Thyroid gland (tissue), 4 donors: Measurements from ENCODE around the gene TEX30. TPM values are rescaled to one million over a fixed set of nuclear protein-coding genes. Genes with fewer than 3 reads are reported as not detected.
"Not testable (repeated sequence)": the region's sequence is repeated elsewhere in the genome, so short reads cannot be mapped to it uniquely, and the experiment has no call there.

Experiments
- DNase-seq, 2 donors: peaks; one replicate each; pipeline ENCODE4 v3.0.0-alpha.2; 2019
- H3K27ac ChIP-seq, 3 donors: fragments of 200-600 bp; sonication (generic); 1 replicate in 2 of 3; 2 replicates in 1 of 3; pipeline ENCODE4 v1.5.1; 2016 to 2019; ENCODE audit warnings: mild to moderate bottlenecking in 1 of 3, moderate library complexity in 1 of 3
- H3K27me3 ChIP-seq: fragments of 200-600 bp; sonication (generic); one replicate; pipeline ENCODE4 v1.5.1; 2019
- H3K36me3 ChIP-seq, 2 donors: fragments of 200-600 bp; sonication (generic); one replicate each; pipeline ENCODE4 v1.5.1; 2016 to 2019
- H3K4me1 ChIP-seq, 2 donors: fragments of 200-600 bp; sonication (generic); one replicate each; pipeline ENCODE4 v1.5.1; 2017 to 2019
- H3K4me3 ChIP-seq, 3 donors: fragments of 200-600 bp; sonication (generic); replicated peaks in 1 of 3; 1 replicate in 2 of 3; 2 replicates in 1 of 3; pipeline ENCODE4 v1.5.1; 2016; ENCODE audit warnings: mild to moderate bottlenecking in 1 of 3
- H3K9me3 ChIP-seq: fragments of 200-600 bp; sonication (generic); one replicate; pipeline ENCODE4 v1.5.1; 2017
- POLR2A ChIP-seq, 2 donors: fragments of 450-650 bp; IDR thresholded peaks; one replicate each; pipeline ENCODE4 v1.6.1; 2017; ENCODE audit warnings: antibody characterized with exemption in 2 of 2, mild to moderate bottlenecking in 2 of 2, moderate library complexity in 1 of 2
- WGBS, 2 donors: methylation state at CpG; one replicate each; pipeline ENCODE4 v1.1.5; 2017; 5-methylcytosine and 5-hydroxymethylcytosine counted together
- intact Hi-C: fragments of 100-400 bp; cut with DNase I; formaldehyde crosslinking; loops from one replicate; pipeline ENCODE4 v1.15.1; 2023
- total RNA-seq, 4 donors: library from RNA; depleted of rRNA; stranded (reverse); fragments of >200 nt; gene quantifications; one replicate each; pipeline ENCODE4 v1.2.3, GENCODE V29; 2016
- TF ChIP-seq, protein P1 (sequence below), 6 experiments: fragments of 200-600 bp in 3 of 6; fragments of 450-650 bp in 3 of 6; sonication (generic) in 3 of 6; IDR thresholded peaks; one replicate each; pipeline ENCODE4 v1.5.1; 2016 to 2019; ENCODE audit warnings: antibody characterized with exemption in 6 of 6, mild to moderate bottlenecking in 2 of 6, inconsistent platforms in 1 of 6, moderate library complexity in 1 of 6

Gene TEX30
- total RNA-seq, 4 donors from 2014 or later = 5.8 to 17.7 (median 8.9) TPM

- Histone ChIP-seq H3K27me3 (no peaks in the 10 kb centered on the region), H3K4me3 (no peak overlapping the region), H3K36me3 (no peaks in the 10 kb centered on the region), H3K4me1 (no peaks in the 10 kb centered on the region), H3K9me3 (no peaks in the 10 kb centered on the region), H3K27ac (no peak overlapping the region)
- WGBS, 2 donors = 83 to 84% methylated on average over 1 of the region's 1 CpG
- TF ChIP-seq, protein P1, sequence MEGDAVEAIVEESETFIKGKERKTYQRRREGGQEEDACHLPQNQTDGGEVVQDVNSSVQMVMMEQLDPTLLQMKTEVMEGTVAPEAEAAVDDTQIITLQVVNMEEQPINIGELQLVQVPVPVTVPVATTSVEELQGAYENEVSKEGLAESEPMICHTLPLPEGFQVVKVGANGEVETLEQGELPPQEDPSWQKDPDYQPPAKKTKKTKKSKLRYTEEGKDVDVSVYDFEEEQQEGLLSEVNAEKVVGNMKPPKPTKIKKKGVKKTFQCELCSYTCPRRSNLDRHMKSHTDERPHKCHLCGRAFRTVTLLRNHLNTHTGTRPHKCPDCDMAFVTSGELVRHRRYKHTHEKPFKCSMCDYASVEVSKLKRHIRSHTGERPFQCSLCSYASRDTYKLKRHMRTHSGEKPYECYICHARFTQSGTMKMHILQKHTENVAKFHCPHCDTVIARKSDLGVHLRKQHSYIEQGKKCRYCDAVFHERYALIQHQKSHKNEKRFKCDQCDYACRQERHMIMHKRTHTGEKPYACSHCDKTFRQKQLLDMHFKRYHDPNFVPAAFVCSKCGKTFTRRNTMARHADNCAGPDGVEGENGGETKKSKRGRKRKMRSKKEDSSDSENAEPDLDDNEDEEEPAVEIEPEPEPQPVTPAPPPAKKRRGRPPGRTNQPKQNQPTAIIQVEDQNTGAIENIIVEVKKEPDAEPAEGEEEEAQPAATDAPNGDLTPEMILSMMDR (IDR thresholded peaks at IDR 0.05) = no peak
- no peak for TF ChIP-seq POLR2A (IDR thresholded peaks at IDR 0.05)
- intact Hi-C loops = no loop called here
- no peak for DNase-seq
Observed at GRCh38 chr13:102792396-102792795, 18.8 kb upstream of the TEX30 start.

DNA sequence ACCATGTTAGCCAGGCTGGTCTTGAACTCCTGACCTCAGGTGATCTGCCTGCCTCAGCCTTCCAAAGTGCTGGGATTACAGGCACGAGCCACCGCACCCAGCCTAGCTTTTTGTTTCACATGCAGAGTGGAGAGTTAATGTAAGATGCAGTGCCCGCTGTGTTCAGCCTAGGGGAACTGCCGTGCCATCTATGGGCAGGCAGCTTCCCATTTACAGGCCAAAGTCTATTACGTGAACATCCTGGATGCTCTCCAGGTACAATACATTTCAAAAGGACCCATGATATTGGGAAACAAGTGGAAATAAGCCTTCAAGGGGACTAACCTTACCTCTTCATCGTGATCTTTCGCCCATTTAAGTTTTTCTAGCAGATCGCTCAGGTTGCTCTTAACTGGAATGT, 15.1 kb upstream of the TEX30 start:
- no peaks in the 10 kb centered on the region for H3K4me1 ChIP-seq
- H3K36me3 ChIP-seq = no peaks in the 10 kb centered on the region
- TF ChIP-seq, protein P1 (IDR thresholded peaks at IDR 0.05) = no peak
- no peak for TF ChIP-seq POLR2A (IDR thresholded peaks at IDR 0.05)
- H3K4me3 ChIP-seq = no peak overlapping the region
- no peaks in the 10 kb centered on the region for H3K9me3 ChIP-seq
- H3K27me3 ChIP-seq = no peaks in the 10 kb centered on the region
- H3K27ac ChIP-seq = no peak overlapping the region
- intact Hi-C loops = no loop called here
- WGBS, 2 donors = 91 to 94% methylated on average over 8 of the region's 8 CpGs
- no peak for DNase-seq

DNA sequence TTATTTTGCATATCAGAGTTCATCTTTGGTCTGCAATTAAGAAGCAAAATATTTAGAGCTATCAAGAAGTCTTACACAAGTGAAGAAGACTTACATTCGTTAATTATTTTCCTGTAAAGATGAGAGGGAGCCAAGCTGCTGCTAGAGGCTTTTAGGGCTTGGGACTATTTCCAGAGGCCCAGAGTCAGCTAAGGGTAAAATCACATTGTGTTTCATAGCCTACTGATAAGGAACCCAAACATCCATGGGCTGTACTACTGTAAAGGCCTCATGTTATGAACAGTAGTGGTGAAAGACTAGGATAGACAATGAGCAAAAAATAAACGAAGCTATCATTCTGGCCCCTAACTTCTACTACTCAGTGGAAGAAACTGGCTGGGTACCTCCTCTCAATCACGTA, 10.9 kb upstream of the TEX30 start:
- Histone ChIP-seq H3K36me3 (no peaks in the 10 kb centered on the region), H3K9me3 (no peaks in the 10 kb centered on the region), H3K4me3 (no peak overlapping the region), H3K4me1 (no peaks in the 10 kb centered on the region), H3K27ac (no peak overlapping the region), H3K27me3 (no peaks in the 10 kb centered on the region)
- DNase-seq = no peak
- 90 to 97% methylated on average over 3 of the region's 3 CpGs for WGBS, 2 donors
- TF ChIP-seq, protein P1 (IDR thresholded peaks at IDR 0.05) = no peak
- TF ChIP-seq POLR2A (IDR thresholded peaks at IDR 0.05) = no peak
- intact Hi-C loops = no loop called here

- no peaks in the 10 kb centered on the region for H3K27me3 ChIP-seq
- intact Hi-C loops = no loop called here
- 91 to 100% methylated on average over 1 of the region's 1 CpG for WGBS, 2 donors
- no peaks in the 10 kb centered on the region for H3K9me3 ChIP-seq
- H3K27ac ChIP-seq = no peak overlapping the region
- DNase-seq = no peak
- TF ChIP-seq, protein P1 (IDR thresholded peaks at IDR 0.05) = no peak
- no peak for TF ChIP-seq POLR2A (IDR thresholded peaks at IDR 0.05)
- no peaks in the 10 kb centered on the region for H3K4me1 ChIP-seq
- H3K36me3 ChIP-seq = no peaks in the 10 kb centered on the region
- H3K4me3 ChIP-seq = no peak overlapping the region
Observed at GRCh38 chr13:102781591-102781990, 8.0 kb upstream of the TEX30 start.

GRCh38 chr13:102780656-102781055, 7.1 kb upstream of the TEX30 start:
- intact Hi-C loops, H3K36me3 ChIP-seq: not testable (repeated sequence)

More at GRCh38 chr13:102780656-102781055, 7.1 kb upstream of the TEX30 start:
- not testable (repeated sequence) for H3K27me3 ChIP-seq, H3K4me1 ChIP-seq, DNase-seq, H3K27ac ChIP-seq, H3K4me3 ChIP-seq, H3K9me3 ChIP-seq
- 86 to 94% methylated on average over 4 of the region's 4 CpGs for WGBS, 2 donors
